Omental fat pad (tissue), 4 donors: ENCODE results near the gene USP22. TPM values are rescaled to one million over a fixed set of nuclear protein-coding genes. Genes with fewer than 3 reads are reported as not detected.

Source experiments
- ATAC-seq: fragments of 150-250 bp; one replicate; pipeline ENCODE4 v1.9.1; 2016; ENCODE audit warnings: mild to moderate bottlenecking, moderate library complexity; ENCODE audit not compliant: low FRiP score
- DNase-seq: peaks from one replicate; pipeline ENCODE4 v3.0.0-alpha.2; 2019; ENCODE audit warnings: low spot score
- CTCF ChIP-seq, 3 donors: fragments of 450-650 bp; IDR thresholded peaks; one replicate each; pipeline ENCODE4 v1.5.1; 2016 to 2017; ENCODE audit warnings: antibody characterized with exemption in 3 of 3, mild to moderate bottlenecking in 3 of 3, moderate library complexity in 2 of 3
- small RNA-seq: library from RNA; depleted of rRNA; stranded (forward); fragments of <200 nt; gene quantifications from one replicate; pipeline ENCODE3, GENCODE V24; 2016
- total RNA-seq, 4 donors: library from RNA; depleted of rRNA; stranded (reverse); fragments of >200 nt; gene quantifications; one replicate each; pipeline ENCODE4 v1.1.0, GENCODE V29; 2016

Gene USP22
- total RNA-seq, 4 donors from 2014 or later: 99.1 to 121 (median 109) TPM

DNA sequence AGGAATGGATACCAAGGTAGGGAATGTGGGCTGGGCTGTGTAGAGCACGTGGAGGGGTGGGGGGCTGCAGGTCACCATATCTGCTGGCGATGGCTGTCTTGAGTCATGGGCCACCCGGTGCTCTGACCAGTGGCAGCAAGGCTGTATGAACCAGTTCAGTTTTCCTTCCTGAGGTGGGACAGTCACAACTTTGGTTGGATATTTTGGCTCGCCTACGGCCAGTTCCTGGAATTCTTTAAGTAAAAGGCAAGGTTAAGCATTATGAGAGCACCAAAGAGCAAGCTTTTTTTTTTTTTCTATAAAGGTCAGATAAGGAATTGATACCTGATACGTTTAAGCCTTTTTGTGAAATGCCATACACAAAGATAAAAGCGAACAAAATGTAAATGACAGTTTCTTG lies 81.9 kb downstream of the USP22 start:
- ATAC-seq (no peak), DNase-seq (no peak)
- no peak for TF ChIP-seq CTCF (IDR thresholded peaks at IDR 0.05)

DNA sequence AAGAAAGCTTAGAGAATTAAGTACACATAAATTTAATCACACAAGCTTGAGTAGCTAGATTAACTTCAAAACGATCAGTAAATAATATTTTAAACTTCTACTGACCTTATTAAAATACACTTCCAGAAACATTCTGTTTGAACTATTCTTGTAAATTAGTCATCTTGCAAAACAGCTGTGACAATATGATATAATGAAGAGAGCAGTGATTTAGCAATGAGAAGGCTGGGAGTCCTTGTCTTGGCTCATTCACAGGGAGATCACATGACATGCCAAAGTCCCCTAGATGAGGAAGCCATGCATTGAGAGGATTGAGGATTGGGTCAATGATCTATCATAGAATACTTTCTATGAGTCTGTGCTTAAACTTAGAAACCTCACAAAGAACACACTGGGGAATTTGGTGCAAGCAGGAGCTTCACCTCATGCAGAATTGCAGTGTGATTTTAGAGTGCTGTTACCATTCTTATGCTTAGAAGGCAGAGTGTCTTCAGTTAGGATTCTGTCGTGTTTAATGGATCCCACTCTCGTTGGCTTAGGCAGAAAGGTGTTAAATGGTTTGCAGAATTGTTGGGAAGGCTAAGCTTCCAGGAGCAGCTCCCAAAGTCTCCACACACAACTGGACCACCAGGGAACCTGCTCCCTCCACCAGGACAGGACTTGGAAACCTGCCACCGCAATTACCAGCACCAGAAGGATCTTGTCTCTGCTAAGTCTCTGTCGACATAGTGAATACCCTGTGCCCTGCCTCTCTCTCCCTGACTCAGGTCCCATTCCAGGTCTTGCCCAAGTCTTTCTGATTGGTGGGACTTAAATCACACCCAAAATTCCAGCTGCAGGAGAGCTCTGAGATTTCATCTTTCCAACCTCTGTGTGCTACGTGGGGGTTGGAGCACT lies 87.1 kb downstream of the USP22 start:
- no peak for TF ChIP-seq CTCF (IDR thresholded peaks at IDR 0.05)
- ATAC-seq (peak; percentile 79), DNase-seq (no peak)

GRCh38 chr17:20954794-20955193 lies 88.0 kb downstream of the USP22 start:
- no peak for TF ChIP-seq CTCF (IDR thresholded peaks at IDR 0.05)
- DNase-seq: no peak
- ATAC-seq: no peak

- ATAC-seq (no peak), DNase-seq (no peak)
- no peak for TF ChIP-seq CTCF (IDR thresholded peaks at IDR 0.05)
These were observed 90.6 kb downstream of the USP22 start for GRCh38 chr17:20952183-20952582.

Small RNA genes lying within 50 kb of the gene (small RNA-seq; reads per million reads assigned to genes)
- not detected for gene AC087393.1

Other genes starting within 250 kb of the USP22 start
- 10 to 100 TPM; 33.6 to 55.6 (median 46.5) TPM for gene DHRS7B, start 84.0 kb upstream of the USP22 start, total RNA-seq
- gene TMEM11, start 171.2 kb upstream of the USP22 start, total RNA-seq: 10 to 100 TPM; 24.9 to 41.3 (median 34.0) TPM
- gene NATD1, start 210.4 kb upstream of the USP22 start, total RNA-seq: 10 to 100 TPM in 2 of 4 donors, 1 to 10 TPM in 2; 7.5 to 19.1 (median 9.6) TPM
- gene MAP2K3, start 241.7 kb upstream of the USP22 start, total RNA-seq: 100 to 1,000 TPM in 1 of 4 donors, 10 to 100 TPM in 3; 36.8 to 170 (median 58.5) TPM